Measurements from ENCODE around the gene MPDU1. TPM values are rescaled to one million over a fixed set of nuclear protein-coding genes. Genes with fewer than 3 reads are reported as not detected.

MPDU1 gene
- total RNA-seq, 1 donor from 2014 or later = 56.3 TPM

- H3K36me3 ChIP-seq (ENCODE audit: control insufficient read depth, insufficient read depth, low read length) = no peaks in the 10 kb centered on the region
- no peak for TF ChIP-seq CTCF (IDR thresholded peaks at IDR 0.05; ENCODE audit: insufficient read depth, low read length, severe bottlenecking)
- H3K4me3 ChIP-seq (ENCODE audit: low read depth, low read length) = peak within 1 kb of the TSS; percentile 44
- H3K27me3 ChIP-seq (ENCODE audit: control insufficient read depth, insufficient read depth, low read length) = no peaks in the 10 kb centered on the region
- DNase-seq (ENCODE audit: low read depth) (peak; percentile 11), FAIRE-seq (no peak)
Measured at GRCh38 chr17:7548585-7549400, 34.9 kb upstream of the MPDU1 start, which contains the start of gene TNFSF12. TSS of gene TNFSF12 (plus strand) at chr17:7549058. CDS start at chr17:7549154, 96 bp downstream.

GRCh38 chr17:7549401-7550055 is 34.1 kb upstream of the MPDU1 start:
- no peaks in the 10 kb centered on the region for H3K36me3 ChIP-seq (ENCODE audit: control insufficient read depth, insufficient read depth, low read length)
- DNase-seq (ENCODE audit: low read depth) (no peak), FAIRE-seq (no peak)
- TF ChIP-seq CTCF (IDR thresholded peaks at IDR 0.05; ENCODE audit: insufficient read depth, low read length, severe bottlenecking) = no peak
- no peaks in the 10 kb centered on the region for H3K27me3 ChIP-seq (ENCODE audit: control insufficient read depth, insufficient read depth, low read length)
- H3K4me3 ChIP-seq (ENCODE audit: low read depth, low read length) = peak overlapping the region; percentile 44

- Histone ChIP-seq H3K36me3 (ENCODE audit: control insufficient read depth, insufficient read depth, low read length) (no peaks in the 10 kb centered on the region), H3K4me3 (ENCODE audit: low read depth, low read length) (no peak overlapping the region), H3K27me3 (ENCODE audit: control insufficient read depth, insufficient read depth, low read length) (no peaks in the 10 kb centered on the region)
- TF ChIP-seq CTCF (IDR thresholded peaks at IDR 0.05; ENCODE audit: insufficient read depth, low read length, severe bottlenecking) = no peak
- no peak for DNase-seq (ENCODE audit: low read depth)
- FAIRE-seq = no peak
Measured at GRCh38 chr17:7550344-7550743, 33.3 kb upstream of the MPDU1 start.

- Histone ChIP-seq H3K4me3 (ENCODE audit: low read depth, low read length) (no peak overlapping the region), H3K27me3 (ENCODE audit: control insufficient read depth, insufficient read depth, low read length) (no peaks in the 10 kb centered on the region), H3K36me3 (ENCODE audit: control insufficient read depth, insufficient read depth, low read length) (no peaks in the 10 kb centered on the region)
- FAIRE-seq (no peak), DNase-seq (ENCODE audit: low read depth) (no peak)
- TF ChIP-seq CTCF (IDR thresholded peaks at IDR 0.05; ENCODE audit: insufficient read depth, low read length, severe bottlenecking) = no peak
Measured at GRCh38 chr17:7551396-7551795, 32.3 kb upstream of the MPDU1 start.

GRCh38 chr17:7552621-7553051 is 31.0 kb upstream of the MPDU1 start:
- Histone ChIP-seq H3K27me3 (ENCODE audit: control insufficient read depth, insufficient read depth, low read length) (no peaks in the 10 kb centered on the region), H3K4me3 (ENCODE audit: low read depth, low read length) (no peak overlapping the region), H3K36me3 (ENCODE audit: control insufficient read depth, insufficient read depth, low read length) (no peaks in the 10 kb centered on the region)
- FAIRE-seq = no peak
- DNase-seq (ENCODE audit: low read depth) = no peak
- no peak for TF ChIP-seq CTCF (IDR thresholded peaks at IDR 0.05; ENCODE audit: insufficient read depth, low read length, severe bottlenecking)

Measured in bronchial epithelial cell (primary cell).